Breast epithelium (tissue), 4 donors: ENCODE results near the gene SLC4A9. TPM values are rescaled to one million over a fixed set of nuclear protein-coding genes. Genes with fewer than 3 reads are reported as not detected.

Source experiments
- DNase-seq, 2 donors: peaks; one replicate each; pipeline ENCODE4 v3.0.0-alpha.2; 2019; ENCODE audit warnings: low spot score in 2 of 2
- H3K27ac ChIP-seq, 2 donors: fragments of 200-600 bp; sonication (generic) in 1 of 2; one replicate each; pipeline ENCODE4 v1.5.1; 2016 to 2019; ENCODE audit warnings: mild to moderate bottlenecking in 1 of 2
- H3K27me3 ChIP-seq, 2 donors: fragments of 200-600 bp; sonication (generic) in 1 of 2; one replicate each; pipeline versions ENCODE4 v1.5.1 to v1.6.0; 2017 to 2019; ENCODE audit warnings: control low read depth in 1 of 2, mild to moderate bottlenecking in 1 of 2
- H3K36me3 ChIP-seq: fragments of 200-600 bp; one replicate; pipeline ENCODE4 v1.5.1; 2019
- H3K4me1 ChIP-seq, 2 donors: fragments of 200-600 bp; sonication (generic); one replicate each; pipeline ENCODE4 v1.5.1; 2016 to 2019; ENCODE audit warnings: control low read depth in 1 of 2
- H3K4me3 ChIP-seq, 3 donors: fragments of 200-600 bp; sonication (generic); 1 replicate in 2 of 3; 2 replicates in 1 of 3; pipeline ENCODE4 v1.5.1; 2016 to 2019; ENCODE audit warnings: mild to moderate bottlenecking in 3 of 3, moderate library complexity in 2 of 3
- H3K9me3 ChIP-seq, 2 donors: fragments of 200-600 bp; sonication (generic) in 1 of 2; one replicate each; pipeline ENCODE4 v1.5.1; 2016 to 2019; ENCODE audit warnings: control low read depth in 1 of 2
- CTCF ChIP-seq, 3 donors: fragments of 450-650 bp; IDR thresholded peaks; one replicate each; pipeline ENCODE4 v1.5.1; 2016 to 2017; ENCODE audit warnings: antibody characterized with exemption in 3 of 3, mild to moderate bottlenecking in 3 of 3, moderate library complexity in 3 of 3
- POLR2A ChIP-seq: fragments of 450-650 bp; IDR thresholded peaks from one replicate; pipeline ENCODE4 v1.6.1; 2016; ENCODE audit warnings: antibody characterized with exemption, mild to moderate bottlenecking, moderate library complexity
- POLR2AphosphoS5 ChIP-seq, 3 donors: sonication (generic); formaldehyde crosslinking; IDR thresholded peaks; one replicate each; pipeline ENCODE4 v1.6.1; 2017; ENCODE audit warnings: antibody characterized with exemption in 3 of 3
- intact Hi-C: fragments of 100-400 bp; cut with DNase I; formaldehyde crosslinking; loops from one replicate; pipeline ENCODE4 v1.15.1; 2023; ENCODE audit warnings: low total_unique reads
- total RNA-seq, 3 donors: library from RNA; depleted of rRNA; stranded (reverse); fragments of >200 nt; gene quantifications; one replicate each; pipeline ENCODE4 v1.1.0, GENCODE V29; 2016

Gene SLC4A9
- total RNA-seq, 3 donors from 2014 or later, result not detected

- intact Hi-C loops, result no loop called here
- Histone ChIP-seq H3K4me3 (no peak overlapping the region), H3K27ac (no peak overlapping the region), H3K27me3 (no peaks in the 10 kb centered on the region), H3K9me3 (no peaks in the 10 kb centered on the region), H3K4me1 (no peaks in the 10 kb centered on the region), H3K36me3 (no peaks in the 10 kb centered on the region)
- TF ChIP-seq POLR2AphosphoS5 (IDR thresholded peaks at IDR 0.05), result no peak
- no peak for TF ChIP-seq POLR2A
- no peak for TF ChIP-seq CTCF (IDR thresholded peaks at IDR 0.05)
- no peak for DNase-seq
Observed at GRCh38 chr5:140361901-140362300, 1.9 kb downstream of the SLC4A9 start.

GRCh38 chr5:140362311-140362710 is 2.3 kb downstream of the SLC4A9 start:
- TF ChIP-seq POLR2AphosphoS5 (IDR thresholded peaks at IDR 0.05), result no peak

GRCh38 chr5:140362875-140363630 is 3.1 kb downstream of the SLC4A9 start:
- no peaks in the 10 kb centered on the region for H3K4me1 ChIP-seq
- peak overlapping the region in 2 of 3 donors; percentile 36 to 58 for H3K4me3 ChIP-seq
- no peaks in the 10 kb centered on the region for H3K27me3 ChIP-seq
- intact Hi-C loops, result no loop called here
- no peak for TF ChIP-seq POLR2A
- TF ChIP-seq CTCF (IDR thresholded peaks at IDR 0.05), result peak; percentile 70 to 82 (median 81)
- H3K9me3 ChIP-seq, result no peaks in the 10 kb centered on the region
- no peaks in the 10 kb centered on the region for H3K36me3 ChIP-seq
- H3K27ac ChIP-seq, result no peak overlapping the region
- peak; percentile 48 to 82 for DNase-seq

More at GRCh38 chr5:140362311-140362710, 2.3 kb downstream of the SLC4A9 start:
- no peaks in the 10 kb centered on the region for H3K27me3 ChIP-seq
- intact Hi-C loops, result no loop called here
- H3K27ac ChIP-seq, result no peak overlapping the region
- DNase-seq, result no peak
- H3K9me3 ChIP-seq, result no peaks in the 10 kb centered on the region
- no peaks in the 10 kb centered on the region for H3K36me3 ChIP-seq
- no peaks in the 10 kb centered on the region for H3K4me1 ChIP-seq
- H3K4me3 ChIP-seq, result no peak overlapping the region

GRCh38 chr5:140363631-140364471 is 3.9 kb downstream of the SLC4A9 start:
- Histone ChIP-seq H3K4me3 (peak overlapping the region in 2 of 3 donors; percentile 36 to 58), H3K4me1 (no peaks in the 10 kb centered on the region), H3K9me3 (no peaks in the 10 kb centered on the region), H3K27me3 (no peaks in the 10 kb centered on the region), H3K36me3 (no peaks in the 10 kb centered on the region), H3K27ac (no peak overlapping the region)
- intact Hi-C loops, result no loop called here
- TF ChIP-seq POLR2A (no peak), CTCF (IDR thresholded peaks at IDR 0.05) (no peak), POLR2AphosphoS5 (IDR thresholded peaks at IDR 0.05) (no peak)
- no peak for DNase-seq

- Histone ChIP-seq H3K9me3 (no peaks in the 10 kb centered on the region), H3K36me3 (no peaks in the 10 kb centered on the region), H3K4me1 (no peaks in the 10 kb centered on the region), H3K4me3 (no peak overlapping the region), H3K27me3 (no peaks in the 10 kb centered on the region), H3K27ac (no peak overlapping the region)
- intact Hi-C loops, result no loop called here
- TF ChIP-seq POLR2A, result no peak
- no peak for TF ChIP-seq CTCF (IDR thresholded peaks at IDR 0.05)
- TF ChIP-seq POLR2AphosphoS5 (IDR thresholded peaks at IDR 0.05), result no peak
- DNase-seq, result no peak
Observed at GRCh38 chr5:140364472-140364765, 4.4 kb downstream of the SLC4A9 start.
